ENCODE data around the gene JARID2. TPM values are rescaled to one million over a fixed set of nuclear protein-coding genes. Genes with fewer than 3 reads are reported as not detected.

Gene JARID2
- total and polyA plus RNA-seq, 10 of the 15 experiments (the other 5 are each of a cell fraction or from before 2014, with no cell fraction given), result 4.2 to 21.6 (median 11.7) TPM

- peaks cover 78% of the 10 kb centered on the region for H3K79me2 ChIP-seq (ENCODE audit: control insufficient read depth, insufficient read depth, low read length)
- no peak for DNase-seq (ENCODE audit: low read depth, low spot score)
- no peak overlapping the region for H3K4me3 ChIP-seq
- H3K4me2 ChIP-seq (ENCODE audit: control insufficient read depth, insufficient read depth), result no peak overlapping the region
- no peak overlapping the region for H3K27ac ChIP-seq (ENCODE audit: control insufficient read depth, insufficient read depth)
- ATAC-seq, result peak; percentile 74
- SMC1A ChIA-PET (ENCODE audit: uncharacterized antibody, unreplicated experiment), result interaction anchor here (0.8 to 15.4 kb wide), 20 partner anchors 9 to 724 kb away, joined by 3 to 143 read pairs (median 7); no protein-coding TSS in a partner anchor
- H3K9ac ChIP-seq (ENCODE audit: control insufficient read depth, insufficient read depth, low read length), result no peak overlapping the region
- peaks cover 0 to 3% of the 10 kb centered on the region in 2 experiments; a peak in 1 of 4 replicates for H3K36me3 ChIP-seq (ENCODE audit: control insufficient read depth in 2 of 2, insufficient read depth in 2 of 2, low read length in 1 of 2)
- no peaks in the 10 kb centered on the region for H4K20me1 ChIP-seq (ENCODE audit: control insufficient read depth, insufficient read depth)
- peak; percentile 85 for FAIRE-seq
- H3K4me1 ChIP-seq (ENCODE audit: control insufficient read depth, insufficient read depth, low read length), result peaks cover 29% of the 10 kb centered on the region
- no peak overlapping the region for H2AFZ ChIP-seq (ENCODE audit: control insufficient read depth, low read depth, low read length)
- 79% methylated on average over 7 of the region's 7 CpGs for WGBS (ENCODE audit: insufficient coverage, insufficient replicate concordance, low lambda C conversion rate, missing lambda C conversion rate)
- POLR2A ChIA-PET, result interaction anchor here (0.5 to 1.5 kb wide), 6 partner anchors 15 to 221 kb away, joined by 3 to 4 read pairs (median 3); partner anchors contain the start of gene DTNBP1
- RAD21 ChIA-PET (ENCODE audit: unreplicated experiment), result interaction anchor here (0.6 to 5.8 kb wide), 18 partner anchors 8 to 194 kb away, joined by 3 to 41 read pairs (median 5); no protein-coding TSS in a partner anchor
- no TSS peak for BruUV-seq (replicated peaks)
- intact Hi-C loops (cut with micrococcal nuclease; ENCODE audit: unreplicated experiment), result loop anchor here (5.0 kb wide), 3 partner anchors 49 to 194 kb away; partner anchors contain the start of gene JARID2
- CTCF ChIA-PET, result interaction anchor here (0.7 to 4.8 kb wide), 29 partner anchors 8 to 200 kb away, joined by 3 to 39 read pairs (median 4); no protein-coding TSS in a partner anchor
- no peaks in the 10 kb centered on the region for H3K27me3 ChIP-seq (replicated peaks in 1 of 2; ENCODE audit: control insufficient read depth in 2 of 2, insufficient read depth in 2 of 2, low read length in 1 of 2)
- in situ Hi-C loops (cut with MboI), result no loop called here
- H3K9me3 ChIP-seq (replicated peaks; ENCODE audit: control insufficient read depth, insufficient read depth, low read length), result no peaks in the 10 kb centered on the region
- TF ChIP-seq SREBF2 (IDR thresholded peaks at IDR 0.05; ENCODE audit: low read length) (no peak), BCLAF1 (IDR thresholded peaks at IDR 0.05) (no peak), HDGF (IDR thresholded peaks at IDR 0.05) (0 out of 2 replicates have a peak, but pooled peaks have one; percentile 48), GABPA (IDR thresholded peaks at IDR 0.05; ENCODE audit: low read depth) (no peak), USF1 (IDR thresholded peaks at IDR 0.05; ENCODE audit: borderline replicate concordance, extremely low read length, insufficient read depth, low read depth, low read length) (no peak), CHD2 (IDR thresholded peaks at IDR 0.05; ENCODE audit: borderline replicate concordance, low read depth, low read length) (no peak), ZNF592 (IDR thresholded peaks at IDR 0.05) (peak; percentile 33; the same call in 1 of the 2 replicates), CTCF (IDR thresholded peaks at IDR 0.05 in 2 of 3, conservative IDR thresholded peaks at IDR 0.05 in 1 of 3; ENCODE audit: control insufficient read depth in 2 of 3, extremely low read depth in 1 of 3, insufficient read depth in 1 of 3, low read depth in 3 of 3, low read length in 3 of 3) (peak; percentile 79 to 83 (median 79)), NR2F1 (conservative IDR thresholded peaks at IDR 0.05) (no peak), MEF2A (IDR thresholded peaks at IDR 0.05; ENCODE audit: insufficient read depth, low read depth, low read length) (no peak), RUNX3 (IDR thresholded peaks at IDR 0.05; ENCODE audit: low read length) (peak; percentile 29; the same call in 1 of the 2 replicates), ETV6 (conservative IDR thresholded peaks at IDR 0.05 in 1 of 2, IDR thresholded peaks at IDR 0.05 in 1 of 2; ENCODE audit: borderline replicate concordance in 1 of 2, low read depth in 1 of 2) (no peak)
These were observed 195.5 kb downstream of the JARID2 start for GRCh38 chr6:15441215-15441868.
